ENCODE results near the gene TMEM222.

DNA sequence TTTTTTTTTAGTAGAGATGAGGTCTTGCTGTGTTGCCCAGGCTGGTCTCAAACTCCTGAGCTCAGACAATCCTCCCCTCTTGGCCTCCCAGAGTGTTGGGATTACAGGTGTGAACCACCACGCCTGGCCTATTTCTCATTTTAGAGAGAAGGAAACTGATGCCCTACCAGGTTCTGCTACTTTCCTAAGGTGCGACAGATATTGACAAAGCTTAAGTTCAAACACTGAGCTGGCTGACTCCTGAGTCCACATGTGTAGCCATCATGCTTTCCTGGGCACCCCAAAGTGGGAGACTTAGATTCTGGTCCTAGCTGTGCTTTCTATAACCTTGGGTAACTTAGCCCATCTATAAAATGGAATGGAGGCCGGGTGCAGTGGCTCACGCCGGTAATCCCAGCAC is 5.1 kb upstream of the TMEM222 start:
- TF ChIP-seq CTCF (IDR thresholded peaks at IDR 0.05; ENCODE audit: low read length) (no peak), EZH2phosphoT487 (IDR thresholded peaks at IDR 0.05; ENCODE audit: low read length) (no peak), EZH2 (optimal IDR thresholded peaks at IDR 0.05; ENCODE audit: low read depth, low read length) (no peak)

Measured in MM.1S (cell line).